22Rv1 (cell line): ENCODE results near the gene RPL27.

ENCODE experiments used
- H3K27ac ChIP-seq: fragments of 450-650 bp; 2 replicates; pipeline ENCODE4 v1.5.1; 2017
- CTCF ChIP-seq: fragments of 450-650 bp; IDR thresholded peaks from 2 replicates; pipeline ENCODE4 v1.5.1; 2017; ENCODE audit warnings: mild to moderate bottlenecking
- ZFX ChIP-seq: fragments of 450-650 bp; IDR thresholded peaks from 2 replicates; pipeline ENCODE4 v1.6.1; 2017; ENCODE audit warnings: antibody characterized with exemption, borderline replicate concordance

RPL27 gene

DNA sequence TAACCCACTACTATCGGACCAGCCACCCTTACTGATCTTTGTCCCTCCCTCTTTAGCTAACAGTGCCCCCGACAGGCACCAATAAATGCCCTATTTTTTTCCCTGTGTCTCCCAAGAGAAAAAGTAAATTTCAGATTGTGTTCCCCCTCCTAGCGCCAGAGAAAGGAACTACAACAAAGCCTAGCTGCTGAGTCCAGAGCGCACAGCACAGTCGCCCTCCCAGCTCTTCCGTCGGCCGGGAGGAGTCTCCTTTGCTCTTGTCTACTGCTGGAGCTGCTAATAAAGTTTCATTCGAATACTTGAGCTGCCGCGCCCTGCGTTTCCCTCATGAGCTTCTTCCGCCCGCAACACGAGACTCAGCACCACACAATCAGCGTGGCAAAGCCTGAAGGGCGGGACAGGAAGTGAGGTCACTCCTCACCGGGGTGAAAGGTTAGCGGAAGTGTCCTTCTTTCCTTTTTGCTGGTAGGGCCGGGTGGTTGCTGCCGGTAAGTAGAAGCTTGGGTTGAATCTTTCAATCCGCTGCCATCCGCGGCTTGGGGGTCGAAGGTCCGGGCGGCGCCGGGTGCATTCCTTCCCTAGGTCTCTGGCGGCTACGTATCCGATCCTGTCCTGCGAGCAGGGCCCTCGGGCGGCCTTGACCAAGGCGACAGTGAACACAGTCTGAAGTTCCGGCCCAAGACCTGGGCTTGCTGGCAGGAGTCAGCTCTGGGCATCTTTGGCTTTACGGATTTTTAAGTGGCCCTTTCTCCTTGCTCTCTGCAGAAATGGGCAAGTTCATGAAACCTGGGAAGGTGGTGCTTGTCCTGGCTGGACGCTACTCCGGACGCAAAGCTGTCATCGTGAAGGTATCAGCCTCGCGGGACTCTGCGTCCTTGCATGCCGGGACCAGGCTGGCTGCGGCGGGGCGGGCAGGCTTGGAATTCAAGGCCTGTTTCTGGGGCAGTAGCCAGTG lies at the start of gene RPL27:
TSS of gene RPL27 (plus strand) at position 436 of the 955 bp plus-strand sequence. CDS start at position 768, 332 bp downstream.
- H3K27ac ChIP-seq: peak within 1 kb of the TSS; percentile 88
- no peak for TF ChIP-seq ZFX
- peak; percentile 84 for TF ChIP-seq CTCF

- TF ChIP-seq CTCF (no peak), ZFX (no peak)
- H3K27ac ChIP-seq: no peak overlapping the region
Measured at GRCh38 chr17:42950044-42950783, 48.0 kb upstream of the RPL27 start.

- TF ChIP-seq CTCF: no peak
- no peak for TF ChIP-seq ZFX
- H3K27ac ChIP-seq: no peak overlapping the region
Measured at GRCh38 chr17:42953669-42954068, 44.5 kb upstream of the RPL27 start.

GRCh38 chr17:42964161-42964932 lies 33.9 kb upstream of the RPL27 start, which contains the start of gene AARSD1:
TSS of gene AARSD1 (minus strand) at chr17:42964454. CDS start at chr17:42964440, 14 bp downstream.
- TF ChIP-seq CTCF (no peak), ZFX (no peak)
- H3K27ac ChIP-seq: peak within 1 kb of the TSS; percentile 82

- TF ChIP-seq CTCF: no peak
- no peak for TF ChIP-seq ZFX
- H3K27ac ChIP-seq: no peak overlapping the region
Measured at GRCh38 chr17:42967925-42968324, 30.3 kb upstream of the RPL27 start.

GRCh38 chr17:42969001-42969581 lies 29.1 kb upstream of the RPL27 start:
- no peak overlapping the region for H3K27ac ChIP-seq
- no peak for TF ChIP-seq ZFX
- TF ChIP-seq CTCF: no peak
